MM.1S (cell line): ENCODE measurements around the gene CHRFAM7A.
"Not testable (repeated sequence)": the region's sequence is repeated elsewhere in the genome, so short reads cannot be mapped to it uniquely, and the experiment has no call there.

Source experiments
- EZH2 ChIP-seq: fragments of 300-600 bp; sonication (generic); optimal IDR thresholded peaks from 2 replicates; pipeline ENCODE3; 2017; ENCODE audit warnings: low read depth, mild to moderate bottlenecking, antibody characterized with exemption, low read length, mixed read lengths
- EZH2phosphoT487 ChIP-seq: fragments of 300-600 bp; sonication (generic); IDR thresholded peaks from 2 replicates; pipeline ENCODE4 v1.6.1; 2018; ENCODE audit warnings: antibody characterized with exemption, low read length
- TF ChIP-seq, protein P1 (sequence below): fragments of 300-600 bp; sonication (generic); IDR thresholded peaks from 2 replicates; pipeline ENCODE4 v1.5.1; 2016; ENCODE audit warnings: antibody characterized with exemption, low read length, mixed read lengths

DNA sequence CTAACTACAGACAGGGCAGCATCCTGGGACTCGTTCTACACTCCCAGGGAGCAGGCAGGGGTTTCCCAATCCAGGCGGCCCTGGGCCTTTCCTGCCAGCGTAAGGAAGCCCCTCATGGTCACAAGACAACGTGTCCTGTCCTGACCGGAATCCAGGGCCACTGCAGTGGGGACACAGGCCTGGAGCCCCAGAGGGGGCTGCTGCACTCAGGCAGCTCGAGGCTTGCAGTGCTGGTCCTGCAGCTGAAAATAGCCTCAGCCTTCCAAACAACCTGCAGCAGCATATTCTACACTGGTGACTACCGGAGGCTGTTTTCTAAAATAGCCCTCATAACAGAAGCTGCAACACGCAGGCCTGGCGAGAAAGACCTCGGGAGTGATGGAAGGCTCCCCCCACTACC, 18.5 kb downstream of the CHRFAM7A start:
- TF ChIP-seq, protein P1, sequence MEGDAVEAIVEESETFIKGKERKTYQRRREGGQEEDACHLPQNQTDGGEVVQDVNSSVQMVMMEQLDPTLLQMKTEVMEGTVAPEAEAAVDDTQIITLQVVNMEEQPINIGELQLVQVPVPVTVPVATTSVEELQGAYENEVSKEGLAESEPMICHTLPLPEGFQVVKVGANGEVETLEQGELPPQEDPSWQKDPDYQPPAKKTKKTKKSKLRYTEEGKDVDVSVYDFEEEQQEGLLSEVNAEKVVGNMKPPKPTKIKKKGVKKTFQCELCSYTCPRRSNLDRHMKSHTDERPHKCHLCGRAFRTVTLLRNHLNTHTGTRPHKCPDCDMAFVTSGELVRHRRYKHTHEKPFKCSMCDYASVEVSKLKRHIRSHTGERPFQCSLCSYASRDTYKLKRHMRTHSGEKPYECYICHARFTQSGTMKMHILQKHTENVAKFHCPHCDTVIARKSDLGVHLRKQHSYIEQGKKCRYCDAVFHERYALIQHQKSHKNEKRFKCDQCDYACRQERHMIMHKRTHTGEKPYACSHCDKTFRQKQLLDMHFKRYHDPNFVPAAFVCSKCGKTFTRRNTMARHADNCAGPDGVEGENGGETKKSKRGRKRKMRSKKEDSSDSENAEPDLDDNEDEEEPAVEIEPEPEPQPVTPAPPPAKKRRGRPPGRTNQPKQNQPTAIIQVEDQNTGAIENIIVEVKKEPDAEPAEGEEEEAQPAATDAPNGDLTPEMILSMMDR = not testable (repeated sequence)
- TF ChIP-seq EZH2, EZH2phosphoT487: not testable (repeated sequence)
